Ishikawa (cell line): Measurements from ENCODE around the gene LHPP.

Experiments used
- CEBPB ChIP-seq: IDR thresholded peaks from 2 replicates; pipeline ENCODE4 v1.6.1; 2012
- CREB1 ChIP-seq: IDR thresholded peaks from 2 replicates; pipeline ENCODE4 v1.6.1; 2012; ENCODE audit warnings: low read depth
- EGR1 ChIP-seq: IDR thresholded peaks from 2 replicates; pipeline ENCODE4 v1.6.1; 2012
- EP300 ChIP-seq: IDR thresholded peaks from 2 replicates; pipeline ENCODE4 v1.6.1; 2012; ENCODE audit warnings: borderline replicate concordance
- FOXM1 ChIP-seq: IDR thresholded peaks from 2 replicates; pipeline ENCODE4 v1.6.1; 2012; ENCODE audit warnings: low read depth, borderline replicate concordance
- MAX ChIP-seq: IDR thresholded peaks from 2 replicates; pipeline ENCODE4 v1.6.1; 2012
- NFIC ChIP-seq: IDR thresholded peaks from 2 replicates; pipeline ENCODE4 v1.6.1; 2012
- RAD21 ChIP-seq: IDR thresholded peaks from 2 replicates; pipeline ENCODE4 v1.6.1; 2012; ENCODE audit warnings: low read depth
- TAF1 ChIP-seq: IDR thresholded peaks from 2 replicates; pipeline ENCODE4 v1.6.1; 2012; ENCODE audit warnings: low read depth, mild to moderate bottlenecking
- TCF12 ChIP-seq: IDR thresholded peaks from 2 replicates; pipeline ENCODE4 v1.6.1; 2012; ENCODE audit warnings: low read depth
- TEAD4 ChIP-seq: IDR thresholded peaks from 2 replicates; pipeline ENCODE4 v1.6.1; 2012
- USF1 ChIP-seq: IDR thresholded peaks from 2 replicates; pipeline ENCODE4 v1.6.1; 2012
- YY1 ChIP-seq: IDR thresholded peaks from 2 replicates; pipeline ENCODE4 v1.6.1; 2012; ENCODE audit warnings: low read depth
- ZBTB7A ChIP-seq: IDR thresholded peaks from 2 replicates; pipeline ENCODE4 v1.6.1; 2012; ENCODE audit warnings: low read depth
- TF ChIP-seq, protein P1 (sequence below): IDR thresholded peaks from 2 replicates; pipeline ENCODE4 v1.6.1; 2012; ENCODE audit warnings: low read depth, mild to moderate bottlenecking

LHPP gene

GRCh38 chr10:124655191-124656112 lies 193.8 kb downstream of the LHPP start:
- TF ChIP-seq ZBTB7A (no peak), TAF1 (no peak), FOXM1 (no peak), RAD21 (no peak)

DNA sequence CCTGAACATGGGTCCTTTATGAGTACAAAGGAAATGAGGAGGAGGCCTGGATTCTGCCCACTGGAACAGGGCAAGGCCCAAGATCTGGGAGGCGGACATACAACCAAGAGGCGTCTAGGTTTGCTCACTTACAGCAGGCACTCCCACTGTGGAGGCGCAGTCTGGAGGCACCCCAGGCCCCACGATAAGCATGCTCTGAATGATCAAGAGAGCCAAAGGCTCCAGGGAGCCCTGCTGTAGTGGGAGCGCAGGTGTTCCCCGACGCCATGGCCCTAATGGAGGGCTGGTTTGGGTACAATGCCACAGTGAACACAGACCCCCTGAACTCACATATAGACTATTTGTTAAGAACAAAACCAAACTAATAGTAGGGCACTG lies 194.5 kb downstream of the LHPP start:
- TF ChIP-seq CEBPB (no peak), NFIC (no peak), USF1 (no peak), CREB1 (no peak), FOXM1 (no peak), RAD21 (no peak), TCF12 (no peak), EP300 (no peak), EGR1 (no peak), ZBTB7A (no peak), TAF1 (no peak), MAX (no peak), YY1 (no peak), TEAD4 (no peak)
- TF ChIP-seq, protein P1, sequence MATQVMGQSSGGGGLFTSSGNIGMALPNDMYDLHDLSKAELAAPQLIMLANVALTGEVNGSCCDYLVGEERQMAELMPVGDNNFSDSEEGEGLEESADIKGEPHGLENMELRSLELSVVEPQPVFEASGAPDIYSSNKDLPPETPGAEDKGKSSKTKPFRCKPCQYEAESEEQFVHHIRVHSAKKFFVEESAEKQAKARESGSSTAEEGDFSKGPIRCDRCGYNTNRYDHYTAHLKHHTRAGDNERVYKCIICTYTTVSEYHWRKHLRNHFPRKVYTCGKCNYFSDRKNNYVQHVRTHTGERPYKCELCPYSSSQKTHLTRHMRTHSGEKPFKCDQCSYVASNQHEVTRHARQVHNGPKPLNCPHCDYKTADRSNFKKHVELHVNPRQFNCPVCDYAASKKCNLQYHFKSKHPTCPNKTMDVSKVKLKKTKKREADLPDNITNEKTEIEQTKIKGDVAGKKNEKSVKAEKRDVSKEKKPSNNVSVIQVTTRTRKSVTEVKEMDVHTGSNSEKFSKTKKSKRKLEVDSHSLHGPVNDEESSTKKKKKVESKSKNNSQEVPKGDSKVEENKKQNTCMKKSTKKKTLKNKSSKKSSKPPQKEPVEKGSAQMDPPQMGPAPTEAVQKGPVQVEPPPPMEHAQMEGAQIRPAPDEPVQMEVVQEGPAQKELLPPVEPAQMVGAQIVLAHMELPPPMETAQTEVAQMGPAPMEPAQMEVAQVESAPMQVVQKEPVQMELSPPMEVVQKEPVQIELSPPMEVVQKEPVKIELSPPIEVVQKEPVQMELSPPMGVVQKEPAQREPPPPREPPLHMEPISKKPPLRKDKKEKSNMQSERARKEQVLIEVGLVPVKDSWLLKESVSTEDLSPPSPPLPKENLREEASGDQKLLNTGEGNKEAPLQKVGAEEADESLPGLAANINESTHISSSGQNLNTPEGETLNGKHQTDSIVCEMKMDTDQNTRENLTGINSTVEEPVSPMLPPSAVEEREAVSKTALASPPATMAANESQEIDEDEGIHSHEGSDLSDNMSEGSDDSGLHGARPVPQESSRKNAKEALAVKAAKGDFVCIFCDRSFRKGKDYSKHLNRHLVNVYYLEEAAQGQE = no peak

DNA sequence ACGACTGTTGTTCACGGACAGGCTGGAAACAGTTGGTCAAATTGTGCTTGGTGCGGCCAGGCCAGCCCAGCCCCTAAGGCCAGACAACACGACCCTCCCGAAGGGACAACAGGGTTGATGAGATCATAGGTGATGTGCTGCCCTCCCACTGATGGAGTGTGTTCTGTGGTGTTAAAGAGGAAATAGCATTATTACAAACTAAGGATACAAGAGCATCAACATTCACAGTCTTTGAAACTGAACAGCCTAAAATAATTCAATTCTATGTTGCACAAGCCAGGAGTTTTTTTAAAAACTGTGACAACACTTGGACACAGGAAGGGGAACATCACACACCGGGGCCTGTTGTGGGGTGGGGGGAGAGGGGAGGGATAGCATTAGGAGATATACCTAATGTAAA lies 194.9 kb downstream of the LHPP start:
- TF ChIP-seq CEBPB = no peak
- no peak for TF ChIP-seq TEAD4
- TF ChIP-seq USF1 = no peak
- no peak for TF ChIP-seq YY1
- TF ChIP-seq, protein P1 = no peak
- no peak for TF ChIP-seq EP300
- TF ChIP-seq TCF12 = no peak
- TF ChIP-seq RAD21 = no peak
- no peak for TF ChIP-seq MAX
- no peak for TF ChIP-seq TAF1
- TF ChIP-seq NFIC = no peak
- TF ChIP-seq ZBTB7A = no peak
- TF ChIP-seq CREB1 = no peak
- TF ChIP-seq FOXM1 = no peak
- TF ChIP-seq EGR1 = no peak

DNA sequence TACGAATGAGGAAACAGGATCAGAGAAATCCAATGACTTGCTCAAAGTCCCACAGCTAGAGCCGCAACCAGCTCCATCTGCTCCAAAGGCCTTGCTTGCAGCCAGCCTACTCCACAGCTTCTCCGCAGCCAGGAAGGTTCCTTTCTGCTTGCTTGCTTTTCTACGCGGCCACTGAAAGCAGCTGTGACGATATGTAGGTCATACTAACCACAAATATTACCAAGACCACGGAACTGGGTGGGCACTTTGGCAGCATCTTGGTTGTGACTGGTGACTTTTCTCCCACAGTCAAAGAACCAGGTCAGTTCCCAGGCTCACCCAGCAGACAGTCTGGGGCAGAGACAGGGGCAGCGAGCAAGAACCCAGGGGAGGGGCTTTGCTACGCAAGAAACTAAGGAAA lies 196.2 kb downstream of the LHPP start:
- TF ChIP-seq NFIC = no peak
- TF ChIP-seq CEBPB = no peak
- no peak for TF ChIP-seq TCF12
- TF ChIP-seq FOXM1 = no peak
- no peak for TF ChIP-seq YY1
- TF ChIP-seq TAF1 = no peak
- TF ChIP-seq EGR1 = no peak
- TF ChIP-seq USF1 = no peak
- no peak for TF ChIP-seq MAX
- no peak for TF ChIP-seq RAD21
- no peak for TF ChIP-seq TEAD4
- no peak for TF ChIP-seq CREB1
- TF ChIP-seq, protein P1 = no peak
- TF ChIP-seq ZBTB7A = no peak
- TF ChIP-seq EP300 = no peak
